Dedifferentiated amniotic fluid mesenchymal stem cell (primary cell): Measurements from ENCODE around the gene GCC2.
"Not testable (repeated sequence)": the region's sequence is repeated elsewhere in the genome, so short reads cannot be mapped to it uniquely, and the experiment has no call there.

Experiments
- DNase-seq: peaks from one replicate; pipeline ENCODE4 v3.0.0-alpha.2; 2016; ENCODE audit errors: extremely low spot score

Gene GCC2, protein sequence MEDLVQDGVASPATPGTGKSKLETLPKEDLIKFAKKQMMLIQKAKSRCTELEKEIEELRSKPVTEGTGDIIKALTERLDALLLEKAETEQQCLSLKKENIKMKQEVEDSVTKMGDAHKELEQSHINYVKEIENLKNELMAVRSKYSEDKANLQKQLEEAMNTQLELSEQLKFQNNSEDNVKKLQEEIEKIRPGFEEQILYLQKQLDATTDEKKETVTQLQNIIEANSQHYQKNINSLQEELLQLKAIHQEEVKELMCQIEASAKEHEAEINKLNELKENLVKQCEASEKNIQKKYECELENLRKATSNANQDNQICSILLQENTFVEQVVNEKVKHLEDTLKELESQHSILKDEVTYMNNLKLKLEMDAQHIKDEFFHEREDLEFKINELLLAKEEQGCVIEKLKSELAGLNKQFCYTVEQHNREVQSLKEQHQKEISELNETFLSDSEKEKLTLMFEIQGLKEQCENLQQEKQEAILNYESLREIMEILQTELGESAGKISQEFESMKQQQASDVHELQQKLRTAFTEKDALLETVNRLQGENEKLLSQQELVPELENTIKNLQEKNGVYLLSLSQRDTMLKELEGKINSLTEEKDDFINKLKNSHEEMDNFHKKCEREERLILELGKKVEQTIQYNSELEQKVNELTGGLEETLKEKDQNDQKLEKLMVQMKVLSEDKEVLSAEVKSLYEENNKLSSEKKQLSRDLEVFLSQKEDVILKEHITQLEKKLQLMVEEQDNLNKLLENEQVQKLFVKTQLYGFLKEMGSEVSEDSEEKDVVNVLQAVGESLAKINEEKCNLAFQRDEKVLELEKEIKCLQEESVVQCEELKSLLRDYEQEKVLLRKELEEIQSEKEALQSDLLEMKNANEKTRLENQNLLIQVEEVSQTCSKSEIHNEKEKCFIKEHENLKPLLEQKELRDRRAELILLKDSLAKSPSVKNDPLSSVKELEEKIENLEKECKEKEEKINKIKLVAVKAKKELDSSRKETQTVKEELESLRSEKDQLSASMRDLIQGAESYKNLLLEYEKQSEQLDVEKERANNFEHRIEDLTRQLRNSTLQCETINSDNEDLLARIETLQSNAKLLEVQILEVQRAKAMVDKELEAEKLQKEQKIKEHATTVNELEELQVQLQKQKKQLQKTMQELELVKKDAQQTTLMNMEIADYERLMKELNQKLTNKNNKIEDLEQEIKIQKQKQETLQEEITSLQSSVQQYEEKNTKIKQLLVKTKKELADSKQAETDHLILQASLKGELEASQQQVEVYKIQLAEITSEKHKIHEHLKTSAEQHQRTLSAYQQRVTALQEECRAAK (N-terminal part only)

DNA sequence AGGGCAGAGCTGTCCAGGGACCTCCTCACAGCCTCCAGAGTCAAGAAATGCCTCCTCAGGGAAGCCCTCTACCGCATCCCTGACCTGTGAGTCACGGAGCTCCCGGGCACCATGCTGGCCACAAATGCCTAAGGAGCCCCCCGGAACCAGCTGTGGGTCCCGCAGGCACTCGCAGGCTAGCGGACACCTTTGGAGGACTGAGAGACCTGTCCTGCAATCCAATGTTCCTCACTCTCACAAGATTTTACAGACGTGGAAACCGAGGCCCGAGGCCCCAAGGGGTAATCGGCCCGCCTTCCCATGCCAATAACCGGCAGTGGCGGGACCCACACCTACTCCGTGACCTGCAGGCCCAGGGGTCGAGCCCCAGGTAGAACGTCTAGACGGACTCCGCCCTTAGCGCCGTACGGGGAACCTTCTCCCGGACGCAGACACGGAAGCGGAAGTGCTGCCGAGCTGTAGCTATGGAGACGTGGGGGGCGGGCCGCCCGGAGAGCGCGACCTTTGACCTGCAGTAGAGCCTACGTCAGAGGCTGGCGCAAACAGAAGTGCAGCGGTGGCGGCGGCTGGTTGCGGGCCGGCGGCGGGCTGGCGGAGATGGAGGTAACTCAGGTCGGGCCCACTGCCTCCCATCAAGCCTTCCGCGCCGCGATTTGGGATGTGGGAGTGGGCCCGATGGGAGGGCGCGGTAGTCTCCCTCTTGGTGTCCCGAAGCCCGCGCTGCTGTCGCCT lies at the start of gene GCC2:
TSS of gene GCC2 (plus strand) at position 529 of the 732 bp plus-strand sequence. CDS start at position 598, 69 bp downstream.
- DNase-seq: peak; percentile 83

DNA sequence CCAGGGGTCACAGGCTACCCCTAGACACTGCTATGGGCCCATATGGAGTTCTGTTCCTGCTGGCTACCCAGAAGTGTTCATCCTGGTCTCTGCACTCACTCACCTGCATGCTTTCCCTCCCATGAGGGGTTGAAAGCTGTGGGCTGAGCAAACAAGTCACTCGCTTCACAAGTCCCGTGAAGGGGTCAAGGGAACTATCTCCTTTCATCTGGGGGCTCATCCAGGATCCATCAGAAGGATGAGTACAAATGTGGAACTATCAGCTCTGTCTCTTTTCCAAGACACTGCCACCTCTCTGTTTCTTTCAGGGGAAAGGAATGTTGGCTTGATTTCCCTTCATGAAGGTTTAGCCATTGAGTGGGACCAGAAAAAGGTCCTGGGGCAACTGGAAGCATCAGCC lies 49.5 kb upstream of the GCC2 start:
- no peak for DNase-seq

DNA sequence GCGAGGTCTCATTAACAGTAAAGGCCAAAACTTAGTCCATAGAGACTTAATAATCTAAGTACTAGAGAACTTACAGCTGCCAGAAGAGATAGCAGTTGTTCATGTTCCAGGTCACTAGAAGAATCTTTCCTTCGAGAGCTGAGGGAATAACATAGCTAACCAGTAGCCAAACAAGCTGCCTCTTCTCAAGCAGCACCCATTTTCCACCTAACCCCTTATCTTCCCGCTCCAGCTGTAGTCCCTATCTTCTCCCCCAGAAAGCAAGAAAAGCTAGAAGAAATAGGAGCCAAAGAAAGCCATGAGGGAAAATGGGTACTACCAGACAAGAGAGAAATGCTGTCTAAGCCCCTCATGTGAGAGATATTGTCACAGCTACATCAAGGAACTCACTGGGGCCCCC lies 47.2 kb upstream of the GCC2 start:
- no peak for DNase-seq

DNA sequence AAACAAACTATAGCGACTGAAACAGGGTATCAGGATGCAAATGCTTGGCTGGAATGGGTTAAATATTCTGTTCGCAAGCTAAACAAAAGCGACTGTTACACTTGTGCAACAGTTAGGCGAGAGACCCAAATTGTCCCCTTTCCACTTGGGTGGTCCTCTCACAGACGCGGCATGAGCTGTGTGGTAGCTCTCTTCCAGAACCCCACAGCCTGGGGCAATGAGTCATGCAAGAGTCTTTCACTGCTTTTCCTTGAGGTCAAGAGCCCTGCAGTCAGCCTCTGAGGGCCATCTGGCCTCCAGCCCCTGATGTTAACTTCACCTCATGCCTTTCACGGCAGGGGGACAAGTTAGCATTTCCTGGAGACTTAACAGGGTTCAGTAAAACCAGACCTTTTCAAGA lies 45.5 kb upstream of the GCC2 start:
- DNase-seq: no peak

DNA sequence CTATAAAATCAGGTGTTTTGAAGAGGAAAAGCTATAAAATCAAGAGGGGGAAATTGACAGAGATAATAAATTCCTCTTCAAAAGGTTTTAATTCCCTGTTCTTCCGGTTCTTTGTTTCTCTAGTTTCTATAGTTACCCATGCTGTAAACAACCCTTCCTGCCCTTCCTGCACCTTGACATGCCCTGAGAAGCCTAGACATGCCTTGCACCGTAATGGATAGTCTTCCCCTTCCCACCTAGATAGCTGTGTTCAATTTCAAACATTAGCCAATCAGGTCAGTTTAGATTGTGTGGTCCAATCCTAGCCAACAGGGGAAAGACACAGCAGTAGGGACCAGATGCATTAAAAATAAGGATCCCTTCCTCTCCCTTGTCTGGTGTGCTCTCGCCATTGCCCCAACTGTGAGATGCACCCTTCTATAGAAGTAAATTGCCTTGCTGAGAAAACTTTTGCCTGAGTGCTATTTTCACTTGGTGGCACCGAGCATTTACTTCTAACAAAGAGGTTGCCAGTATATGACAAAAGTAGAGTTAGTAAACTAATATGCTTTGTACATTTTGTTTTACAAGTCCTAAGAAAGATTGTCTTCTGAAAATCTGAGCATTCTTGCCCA lies 44.1 kb upstream of the GCC2 start:
- no peak for DNase-seq

DNA sequence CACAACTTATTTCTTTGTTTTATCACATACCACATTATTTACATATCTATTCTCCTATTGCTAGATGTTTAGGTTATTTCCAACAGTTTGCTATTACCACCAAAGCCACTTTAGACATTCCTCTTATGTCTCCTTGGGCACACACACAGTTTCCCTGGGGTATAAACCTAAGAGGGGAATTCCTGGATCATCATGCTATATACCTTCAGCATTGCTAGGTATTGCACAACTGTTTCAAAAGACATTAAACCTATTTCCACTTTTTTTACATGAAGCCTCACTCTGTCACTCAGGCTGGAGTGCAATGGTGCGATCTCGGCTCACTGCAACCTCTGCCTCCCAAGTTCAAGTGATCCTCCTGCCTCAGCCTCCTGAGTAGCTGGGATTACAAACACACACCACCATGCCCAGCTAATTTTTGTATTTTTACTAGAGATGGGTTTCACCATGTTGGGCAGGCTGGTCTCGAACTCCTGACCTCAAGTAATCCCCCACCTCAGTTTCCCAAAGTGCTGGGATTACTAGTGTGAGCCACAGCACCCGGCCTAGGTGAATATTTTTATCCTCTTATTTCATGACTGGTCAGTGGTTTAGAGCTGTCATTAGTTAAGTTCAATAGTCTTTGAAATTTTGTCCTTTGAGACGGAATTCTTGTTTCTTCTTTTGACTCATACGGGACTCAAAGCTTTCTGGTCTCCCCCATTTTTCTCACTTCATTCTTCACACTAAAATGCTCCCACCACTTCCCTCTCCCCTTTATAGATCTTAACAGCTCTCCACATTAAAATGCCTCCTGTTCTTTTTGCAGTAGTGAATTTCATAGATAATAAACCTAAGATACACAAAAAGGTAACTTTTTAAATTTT lies 40.9 kb upstream of the GCC2 start:
- no peak for DNase-seq

DNA sequence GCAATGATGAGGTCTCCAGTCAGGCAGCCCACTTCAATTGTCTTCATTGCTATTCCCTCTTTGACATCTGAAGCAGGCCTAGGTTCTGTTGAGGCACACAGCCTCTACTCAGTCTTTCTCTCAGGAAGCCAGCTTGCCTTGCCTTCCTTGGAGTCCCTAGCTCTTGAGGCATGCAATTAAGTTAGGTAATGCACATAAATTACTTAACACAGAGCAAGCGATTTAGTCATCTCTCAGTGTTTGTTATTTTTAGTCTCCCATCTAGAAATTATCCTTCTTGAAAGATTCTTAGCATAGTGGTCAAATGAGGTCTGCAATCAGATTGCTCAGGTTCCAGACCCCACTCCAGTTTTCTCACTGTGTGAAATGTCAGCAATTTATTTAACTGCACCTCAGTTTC lies 39.2 kb upstream of the GCC2 start:
- no peak for DNase-seq

DNA sequence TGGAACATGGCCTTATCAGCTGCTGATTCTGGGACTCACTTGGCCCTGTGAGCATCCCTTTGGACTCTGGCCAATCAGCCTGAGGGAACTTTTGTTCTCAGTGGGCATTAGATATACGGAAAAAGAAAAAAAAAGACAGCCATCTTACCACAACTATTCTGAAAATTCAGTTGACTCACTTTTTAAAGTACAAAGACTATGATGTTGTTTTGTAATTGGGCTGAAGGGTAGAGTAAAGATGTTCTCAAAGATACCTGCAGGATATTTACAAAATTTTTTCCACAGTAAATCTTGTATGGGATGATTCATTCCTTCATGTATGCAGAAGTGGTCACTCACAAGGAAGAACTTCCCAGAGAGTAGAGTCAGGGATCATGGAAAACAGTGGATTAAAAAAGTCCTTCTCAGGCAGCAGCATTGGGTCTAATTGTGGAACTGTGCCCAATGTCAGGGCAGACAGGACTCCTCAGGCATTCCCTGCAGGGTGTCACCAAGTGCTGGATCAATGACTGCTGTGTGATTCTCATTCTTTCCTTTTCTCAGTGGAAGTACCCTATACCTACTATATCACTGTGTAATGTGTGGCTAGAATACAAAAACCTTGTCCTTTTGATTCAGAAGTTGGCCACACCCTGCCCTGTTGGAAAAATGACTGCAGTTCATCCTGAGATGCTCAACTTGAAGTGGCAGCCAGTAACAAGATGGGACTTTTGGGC lies 35.9 kb upstream of the GCC2 start:
- peak; percentile 45 for DNase-seq

DNA sequence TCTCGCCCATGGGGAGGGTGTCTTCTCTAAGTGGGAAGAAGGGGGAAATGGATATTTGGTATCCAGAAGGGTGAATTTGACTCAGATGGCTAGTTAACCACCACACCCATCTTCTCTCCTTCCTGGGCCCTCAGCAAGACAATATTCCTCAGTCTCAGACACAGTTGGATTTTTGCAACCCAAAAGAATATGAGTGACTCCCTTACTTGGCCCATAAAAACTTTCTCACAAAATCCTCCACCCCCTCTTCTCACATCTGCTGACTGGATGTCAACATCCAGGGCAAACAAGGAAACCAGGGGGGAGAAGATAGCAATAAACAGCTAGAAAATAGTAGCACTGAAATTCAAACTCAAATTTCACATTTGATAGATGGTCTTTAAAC lies 35.3 kb upstream of the GCC2 start:
- no peak for DNase-seq

DNA sequence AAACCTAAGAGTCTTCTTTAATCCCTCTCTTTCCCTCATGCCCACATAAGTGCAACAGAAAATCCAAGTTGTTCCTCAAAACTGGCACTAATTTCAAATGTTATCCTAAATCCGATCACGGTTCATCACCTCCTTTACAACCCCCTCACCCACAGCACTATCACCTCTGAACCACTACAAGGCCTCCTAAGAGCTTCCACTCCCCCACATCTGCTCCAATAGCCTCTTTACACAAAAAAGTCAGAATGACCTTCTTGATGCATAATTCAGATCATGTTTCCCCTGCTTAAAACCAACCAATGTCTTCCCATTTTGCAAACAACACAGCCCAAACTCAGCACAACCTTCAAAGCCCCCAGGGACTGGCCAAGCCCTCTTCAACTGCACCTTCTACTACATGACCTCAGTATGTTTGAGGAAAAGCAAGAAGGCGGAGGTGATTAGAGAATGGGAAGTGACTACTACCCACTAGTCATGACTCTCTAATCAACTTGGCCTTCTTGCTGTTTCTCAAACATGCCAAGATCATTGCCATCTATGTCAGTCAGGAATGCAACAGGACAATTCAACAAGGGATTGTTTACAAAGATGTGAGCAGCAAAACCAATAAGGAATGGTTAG lies 34.6 kb upstream of the GCC2 start:
- no peak for DNase-seq

DNA sequence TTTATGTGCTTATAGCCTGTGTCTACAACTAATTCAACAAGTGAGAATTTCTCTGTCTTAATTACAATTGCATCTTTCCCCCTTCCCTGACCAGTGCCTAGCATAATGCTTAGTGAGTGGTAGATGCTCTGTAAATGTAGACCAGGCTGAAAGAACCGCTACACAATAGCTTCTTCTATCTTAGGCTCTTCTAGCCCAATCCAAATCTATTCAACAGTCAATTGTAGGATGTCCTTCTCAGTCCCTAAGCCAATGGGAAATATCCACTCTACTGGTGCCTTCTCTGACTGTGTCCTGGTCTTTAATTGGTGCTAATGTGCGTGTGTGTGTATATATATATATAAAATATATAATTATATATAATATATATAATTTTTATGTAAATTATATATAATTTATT lies 34.1 kb upstream of the GCC2 start:
- DNase-seq: no peak

DNA sequence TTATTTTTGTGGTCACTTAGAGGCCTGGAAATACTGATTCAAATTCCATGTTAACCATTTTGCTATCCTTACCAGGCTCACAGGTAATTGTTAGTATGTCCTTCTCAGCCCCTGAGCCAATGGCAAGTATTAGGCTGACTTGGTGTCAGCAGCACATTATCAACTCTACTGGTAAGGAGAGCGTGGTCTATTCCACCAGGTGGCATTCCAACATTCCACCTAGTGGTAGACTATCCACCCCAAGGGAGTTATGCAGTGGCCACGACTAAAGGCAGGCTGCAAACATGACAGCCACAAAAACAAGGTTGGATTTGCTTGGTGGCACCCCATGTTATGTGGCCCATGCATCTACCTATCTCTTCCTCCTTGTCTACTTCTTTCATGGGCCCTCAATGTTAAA lies 31.8 kb upstream of the GCC2 start:
- DNase-seq: no peak

DNA sequence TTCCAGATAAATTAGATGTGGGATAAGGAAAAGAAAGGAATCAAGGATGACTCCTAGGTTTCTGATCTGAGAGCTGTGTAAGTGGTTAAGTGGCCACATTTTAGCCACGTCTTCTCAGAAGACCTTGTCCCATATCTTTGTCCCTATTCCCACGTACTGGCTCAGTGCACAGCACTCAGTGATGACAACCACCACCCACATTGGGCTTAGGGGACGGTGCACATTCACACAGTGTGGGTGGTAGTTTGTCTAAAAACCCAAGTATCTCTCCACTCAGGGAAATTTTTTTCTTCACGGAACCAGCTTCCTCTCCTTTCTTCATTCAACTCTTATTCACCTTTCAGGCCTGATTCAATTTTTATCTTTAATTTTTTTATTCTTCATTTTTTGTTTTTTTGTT lies 30.6 kb upstream of the GCC2 start:
- no peak for DNase-seq

DNA sequence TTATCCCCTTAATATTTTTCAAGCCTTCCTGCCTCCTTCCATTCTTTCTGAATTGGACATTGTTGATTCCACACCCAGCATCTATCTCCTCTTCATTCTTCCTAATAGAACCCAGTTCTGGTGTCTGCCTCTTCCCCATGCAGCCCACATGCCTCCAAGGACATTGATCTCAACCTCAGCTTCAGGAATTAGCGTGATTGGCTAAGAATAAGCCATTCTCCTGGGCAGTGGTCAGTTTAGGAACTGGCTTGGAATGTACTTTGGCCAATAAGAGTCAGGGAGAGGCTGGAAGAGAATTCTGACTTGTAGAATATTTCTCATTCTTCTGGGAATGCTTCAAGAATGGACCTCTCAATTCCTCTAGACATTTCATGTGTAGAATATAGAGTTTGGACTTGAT lies 25.9 kb upstream of the GCC2 start:
- no peak for DNase-seq

DNA sequence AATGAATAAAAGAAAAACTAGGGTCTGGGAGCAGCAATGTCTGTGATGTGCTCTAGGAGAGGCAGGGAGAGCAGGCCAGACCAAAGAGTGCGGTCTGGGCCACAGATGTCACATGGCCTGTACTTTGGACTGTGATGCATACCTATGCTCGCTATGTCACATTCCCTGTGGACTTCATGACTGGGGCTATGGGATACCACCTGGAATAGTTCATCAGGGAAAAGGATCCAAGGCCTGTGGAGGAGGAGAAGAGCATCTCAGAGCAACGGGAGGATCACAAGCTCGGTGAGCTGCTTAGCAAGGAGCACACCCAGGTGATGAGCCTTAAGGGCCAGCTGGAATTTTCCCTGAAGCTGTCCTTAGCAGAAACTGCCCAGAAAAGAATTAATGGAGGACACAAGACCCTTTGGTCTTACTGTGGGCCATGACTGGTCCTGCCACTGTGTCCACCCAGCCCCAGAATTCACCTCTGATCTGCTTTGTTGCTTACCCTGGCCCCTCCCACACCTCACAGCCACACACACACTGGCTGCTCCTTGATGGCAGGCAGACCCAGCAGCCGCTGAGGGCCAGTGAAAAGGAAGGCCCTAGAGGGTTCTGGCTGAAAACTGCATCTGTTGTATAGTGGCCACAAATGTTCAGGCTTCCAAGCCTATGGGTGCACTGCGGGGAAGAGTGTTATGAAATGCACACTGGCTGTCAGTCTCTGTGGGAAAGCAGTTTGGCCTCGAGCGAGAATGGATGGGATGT lies 25.3 kb upstream of the GCC2 start:
- no peak for DNase-seq

DNA sequence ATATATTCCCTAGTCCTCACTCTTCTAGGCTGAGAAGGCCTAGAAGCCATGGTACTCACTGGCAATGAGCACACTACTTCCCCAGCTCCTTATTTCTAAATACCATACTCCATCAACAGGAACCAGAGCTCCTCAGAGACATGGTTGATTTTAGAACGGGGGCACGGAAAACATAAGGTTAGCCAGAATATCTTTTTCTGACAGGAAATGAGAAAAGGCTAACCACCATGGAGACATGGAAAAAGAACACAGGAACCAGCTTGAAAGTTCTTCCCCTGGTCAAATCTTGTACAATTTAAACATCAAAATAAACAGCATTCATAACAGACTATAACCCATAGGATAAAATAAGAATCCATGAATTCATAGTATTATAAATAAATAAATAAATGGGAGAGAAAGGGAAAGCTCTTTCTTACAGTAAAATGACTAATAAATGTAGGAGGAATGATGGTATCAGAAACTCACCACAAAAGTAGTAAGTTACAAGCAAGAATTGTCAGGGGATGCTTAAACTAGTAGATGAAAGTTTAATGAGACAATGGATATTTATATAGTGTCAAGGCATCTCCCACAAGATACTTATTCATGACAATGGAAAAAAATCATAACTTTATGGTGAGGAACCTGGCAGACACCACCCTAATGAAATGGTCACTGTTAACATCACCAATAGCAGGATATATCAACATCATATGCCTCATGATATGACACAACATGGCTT lies 20.6 kb upstream of the GCC2 start:
- DNase-seq: no peak

DNA sequence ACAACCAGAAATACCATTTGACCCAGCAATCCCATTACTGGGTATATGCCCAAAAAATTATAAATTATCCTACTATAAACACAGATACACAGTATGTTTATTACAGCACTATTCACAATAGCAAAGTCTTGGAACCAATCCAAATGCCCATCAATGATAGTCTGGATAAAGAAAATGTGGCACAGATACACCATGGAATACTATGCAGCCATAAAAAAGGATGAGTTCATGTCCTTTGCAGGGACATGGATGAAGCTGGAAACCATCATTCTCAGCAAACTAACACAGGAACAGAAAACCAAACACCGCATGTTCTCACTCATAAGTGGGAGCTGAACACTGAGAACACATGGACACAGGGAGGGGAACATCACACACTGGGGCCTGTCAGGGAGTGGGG lies 13.4 kb upstream of the GCC2 start:
- not testable (repeated sequence) for DNase-seq

DNA sequence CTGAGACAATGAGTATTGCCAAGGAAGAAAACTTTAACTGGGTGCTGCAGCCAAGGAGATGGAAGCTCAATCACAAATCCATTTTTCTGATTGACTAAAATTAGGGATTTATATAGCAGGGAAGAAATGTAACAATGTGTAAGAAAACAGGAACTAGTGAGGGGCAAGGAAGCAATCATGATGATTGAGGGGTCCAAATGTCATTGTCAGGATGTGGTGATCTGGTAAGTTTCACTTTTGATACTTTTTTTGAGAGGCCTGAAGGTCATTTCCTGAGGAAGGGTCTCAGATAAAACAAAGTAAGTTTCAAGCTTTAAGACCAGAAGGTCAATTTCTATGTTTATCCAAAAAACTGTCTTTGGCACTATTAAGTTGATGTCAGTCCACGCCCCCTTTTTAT lies 12.0 kb upstream of the GCC2 start:
- DNase-seq: no peak
